ENCODE data around the gene DCLRE1B. TPM values are rescaled to one million over a fixed set of nuclear protein-coding genes. Genes with fewer than 3 reads are reported as not detected.

The DCLRE1B gene
- total RNA-seq, 2 donors from 2014 or later: 4.2 to 10.1 TPM

DNA sequence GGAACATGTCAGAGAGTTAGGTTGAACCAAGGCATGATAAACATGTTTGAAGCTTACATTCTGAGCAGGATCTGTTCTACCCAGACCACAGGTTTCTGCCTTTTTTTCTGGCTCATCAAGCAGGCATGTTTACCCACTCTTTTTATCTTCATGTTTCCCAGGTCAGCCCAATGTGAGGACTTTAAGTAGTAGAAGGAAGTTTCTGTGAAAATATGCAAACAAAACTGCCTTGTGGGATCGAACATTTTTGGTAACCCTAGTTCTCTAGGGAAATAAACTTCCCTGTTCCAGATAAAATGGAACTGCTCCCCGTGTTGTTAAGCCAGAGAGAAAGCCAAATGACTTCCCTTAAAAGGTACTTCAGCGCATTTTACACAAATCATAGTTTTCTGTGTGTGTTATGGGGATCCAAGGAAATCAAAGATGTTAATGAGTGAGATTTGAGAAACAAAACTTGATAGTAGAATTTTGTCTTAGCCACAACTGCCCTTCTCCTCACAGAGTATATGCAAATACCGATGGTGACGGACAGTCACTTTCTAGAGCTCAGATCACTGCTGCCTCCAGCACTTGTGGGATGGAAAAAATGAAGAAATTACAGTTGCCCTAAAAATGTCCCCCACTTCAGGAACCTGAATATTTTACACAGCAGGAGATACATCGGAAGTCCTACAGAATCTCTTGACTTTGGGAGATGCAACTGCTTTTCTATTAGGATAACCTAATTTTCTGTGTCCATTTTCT, 23.2 kb downstream of the DCLRE1B start:
- H3K36me3 ChIP-seq: no peaks in the 10 kb centered on the region
- 11% methylated on average over 6 of the region's 6 CpGs for WGBS
- no peaks in the 10 kb centered on the region for H3K4me1 ChIP-seq (replicated peaks)
- intact Hi-C loops (cut with DNase I): no loop called here
- H3K27ac ChIP-seq: peak overlapping the region; percentile 92 to 95
- no peaks in the 10 kb centered on the region for H3K27me3 ChIP-seq (replicated peaks; ENCODE audit: insufficient read depth)
- DNase-seq (ENCODE audit: low spot score): no peak
- no peaks in the 10 kb centered on the region for H3K9me3 ChIP-seq
- TF ChIP-seq, protein P1, sequence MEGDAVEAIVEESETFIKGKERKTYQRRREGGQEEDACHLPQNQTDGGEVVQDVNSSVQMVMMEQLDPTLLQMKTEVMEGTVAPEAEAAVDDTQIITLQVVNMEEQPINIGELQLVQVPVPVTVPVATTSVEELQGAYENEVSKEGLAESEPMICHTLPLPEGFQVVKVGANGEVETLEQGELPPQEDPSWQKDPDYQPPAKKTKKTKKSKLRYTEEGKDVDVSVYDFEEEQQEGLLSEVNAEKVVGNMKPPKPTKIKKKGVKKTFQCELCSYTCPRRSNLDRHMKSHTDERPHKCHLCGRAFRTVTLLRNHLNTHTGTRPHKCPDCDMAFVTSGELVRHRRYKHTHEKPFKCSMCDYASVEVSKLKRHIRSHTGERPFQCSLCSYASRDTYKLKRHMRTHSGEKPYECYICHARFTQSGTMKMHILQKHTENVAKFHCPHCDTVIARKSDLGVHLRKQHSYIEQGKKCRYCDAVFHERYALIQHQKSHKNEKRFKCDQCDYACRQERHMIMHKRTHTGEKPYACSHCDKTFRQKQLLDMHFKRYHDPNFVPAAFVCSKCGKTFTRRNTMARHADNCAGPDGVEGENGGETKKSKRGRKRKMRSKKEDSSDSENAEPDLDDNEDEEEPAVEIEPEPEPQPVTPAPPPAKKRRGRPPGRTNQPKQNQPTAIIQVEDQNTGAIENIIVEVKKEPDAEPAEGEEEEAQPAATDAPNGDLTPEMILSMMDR (IDR thresholded peaks at IDR 0.05): no peak
- TF ChIP-seq POLR2A (IDR thresholded peaks at IDR 0.05): no peak
- H3K4me3 ChIP-seq: peak overlapping the region; percentile 82 to 96

DNA sequence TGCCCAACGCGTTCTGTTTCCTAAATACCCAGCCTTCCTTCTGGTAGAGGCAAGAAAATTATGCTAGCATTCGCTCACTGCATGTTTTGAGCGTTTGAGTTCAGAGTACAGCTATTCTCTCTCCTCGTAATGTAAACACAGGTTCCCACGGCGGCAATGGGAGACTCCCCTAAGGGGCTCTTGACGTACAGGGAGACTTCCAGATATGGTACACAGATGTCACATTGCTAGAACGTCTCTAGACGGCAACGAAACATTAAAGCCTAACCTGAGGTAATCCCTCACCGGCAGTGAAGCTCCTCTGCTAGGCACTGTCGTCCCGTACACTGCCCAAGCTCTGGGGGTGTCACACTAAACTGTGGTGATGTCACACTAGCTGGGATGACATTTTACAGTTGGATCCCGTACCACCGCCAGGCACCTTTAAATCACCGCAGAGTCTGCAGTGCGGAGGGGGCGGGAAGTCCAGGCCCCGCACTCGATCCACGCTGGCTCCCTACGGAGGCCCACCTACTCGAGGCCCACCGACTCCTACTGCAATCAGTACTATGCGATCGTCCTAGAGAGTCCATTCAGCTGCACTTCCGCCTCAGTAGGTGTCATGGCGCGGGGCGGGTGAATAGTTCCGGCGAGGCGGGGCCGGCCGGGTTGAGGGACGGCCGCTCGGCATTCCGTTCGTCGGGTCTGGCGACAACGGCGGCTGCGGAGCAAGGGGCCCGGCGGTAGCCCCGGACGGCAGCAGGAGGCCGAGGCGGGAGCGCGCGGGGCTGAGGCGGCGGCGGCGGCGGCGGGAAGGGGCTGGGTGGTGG, 24.0 kb downstream of the DCLRE1B start, which contains the start of gene HIPK1:
Gene HIPK1 (plus strand): TSS at position 384 of the 809 bp plus-strand sequence.
- Histone ChIP-seq H3K36me3 (no peaks in the 10 kb centered on the region), H3K4me1 (replicated peaks) (no peaks in the 10 kb centered on the region), H3K9me3 (no peaks in the 10 kb centered on the region), H3K4me3 (peak within 1 kb of the TSS; percentile 82 to 96), H3K27ac (peak within 1 kb of the TSS; percentile 92 to 95), H3K27me3 (replicated peaks; ENCODE audit: insufficient read depth) (no peaks in the 10 kb centered on the region)
- DNase-seq (ENCODE audit: low spot score): peak; percentile 91
- WGBS: under 1% methylated on average over 48 of the region's 61 CpGs
- TF ChIP-seq POLR2A (IDR thresholded peaks at IDR 0.05): peak; percentile 61
- TF ChIP-seq POLR2AphosphoS5 (IDR thresholded peaks at IDR 0.05): peak; percentile 86
- TF ChIP-seq, protein P1 (IDR thresholded peaks at IDR 0.05): peak in 2 of 4 experiments; percentile 10 to 27
- intact Hi-C loops (cut with DNase I): loop anchor here (1.0 kb wide), 1 partner anchor 24 kb away; the partner anchor contains the start of gene DCLRE1B

DNA sequence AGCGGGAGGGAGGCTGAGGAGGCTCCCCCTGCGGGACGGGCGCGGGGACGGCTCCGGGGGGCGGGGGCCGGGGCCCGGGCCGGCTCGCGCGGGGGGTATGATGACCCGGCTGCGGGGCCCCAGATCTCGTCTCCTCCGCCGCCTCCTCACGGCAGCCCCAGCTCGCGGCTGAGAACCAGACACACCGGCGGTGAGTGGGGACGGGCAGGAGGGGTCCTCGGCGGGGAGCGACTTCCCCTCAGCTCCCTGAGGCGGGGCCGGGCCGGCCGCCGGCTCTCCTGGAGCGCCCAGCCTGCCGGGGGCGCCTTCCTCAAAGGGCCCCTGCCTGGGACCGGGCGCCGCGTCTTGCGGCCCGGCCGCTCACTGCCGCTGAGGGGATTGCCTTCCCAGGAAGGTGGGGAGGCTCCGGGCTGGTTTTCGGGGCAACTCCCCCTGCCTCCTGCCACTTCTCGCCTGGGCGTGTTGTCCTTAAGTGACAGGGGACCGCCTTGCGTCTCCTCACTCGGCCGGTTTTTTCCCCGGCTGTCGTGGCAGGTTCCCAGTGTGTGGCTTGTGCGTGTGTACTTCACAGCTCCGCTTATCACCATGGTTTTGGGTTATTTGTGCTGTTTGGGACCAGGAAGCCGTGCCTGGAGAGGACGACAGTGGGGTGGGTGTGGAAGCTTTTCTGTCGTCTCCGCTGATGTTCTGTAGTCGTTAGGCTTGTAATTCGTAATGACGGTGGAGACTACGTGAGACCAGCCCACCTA, 24.8 kb downstream of the DCLRE1B start:
- TF ChIP-seq POLR2AphosphoS5 (IDR thresholded peaks at IDR 0.05) (peak; percentile 31), POLR2A (IDR thresholded peaks at IDR 0.05) (peak; percentile 11)
- TF ChIP-seq, protein P1 (IDR thresholded peaks at IDR 0.05): peak in 1 of 4 experiments; percentile 16
- peak overlapping the region; percentile 92 to 95 for H3K27ac ChIP-seq
- under 1% methylated on average over 26 of the region's 64 CpGs for WGBS
- peak; percentile 33 for DNase-seq (ENCODE audit: low spot score)
- peak overlapping the region; percentile 82 to 96 for H3K4me3 ChIP-seq
- no peaks in the 10 kb centered on the region for H3K4me1 ChIP-seq (replicated peaks)
- no peaks in the 10 kb centered on the region for H3K36me3 ChIP-seq
- intact Hi-C loops (cut with DNase I): loop anchor here (1.0 kb wide), 1 partner anchor 25 kb away; the partner anchor contains the start of gene DCLRE1B
- no peaks in the 10 kb centered on the region for H3K9me3 ChIP-seq
- H3K27me3 ChIP-seq (replicated peaks; ENCODE audit: insufficient read depth): no peaks in the 10 kb centered on the region

DNA sequence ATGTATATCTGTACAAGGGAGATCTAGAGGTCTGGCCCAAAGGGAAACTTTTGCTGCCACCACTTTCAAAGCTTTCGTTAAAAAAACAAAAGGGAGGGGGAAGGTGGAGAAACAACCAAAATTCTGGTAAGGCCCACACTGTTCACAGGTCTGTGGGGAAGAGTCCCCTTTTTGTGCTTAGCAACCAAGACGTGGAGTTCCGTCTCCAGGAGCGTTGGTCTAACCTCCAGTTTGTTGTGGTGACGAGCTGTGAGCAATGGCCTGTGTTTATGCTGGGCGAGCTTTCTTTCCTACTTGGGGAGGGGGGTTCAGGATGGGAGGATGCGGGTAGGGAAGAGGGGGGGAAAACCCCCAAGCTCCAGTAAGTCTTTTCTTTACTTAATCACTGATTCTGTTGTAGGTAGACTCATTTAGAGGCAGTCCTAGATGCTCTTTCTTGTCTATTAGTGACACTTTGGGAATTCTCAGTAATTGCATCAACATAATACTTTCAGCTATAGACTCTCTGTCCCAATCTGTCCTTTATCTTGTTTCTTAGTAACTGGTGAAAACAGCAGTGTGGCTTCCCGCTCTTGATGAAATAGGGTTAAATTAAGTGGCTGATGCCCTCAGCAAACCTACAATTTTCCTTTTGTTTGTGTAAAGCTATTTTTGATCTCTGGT, 25.5 kb downstream of the DCLRE1B start:
- Histone ChIP-seq H3K4me3 (peak overlapping the region; percentile 82 to 96), H3K9me3 (no peaks in the 10 kb centered on the region), H3K27ac (peak overlapping the region; percentile 92 to 95), H3K36me3 (no peaks in the 10 kb centered on the region), H3K4me1 (replicated peaks) (no peaks in the 10 kb centered on the region), H3K27me3 (replicated peaks; ENCODE audit: insufficient read depth) (no peaks in the 10 kb centered on the region)
- intact Hi-C loops (cut with DNase I): no loop called here
- WGBS: 2% methylated on average over 8 of the region's 8 CpGs
- TF ChIP-seq, protein P1 (IDR thresholded peaks at IDR 0.05): no peak
- no peak for TF ChIP-seq POLR2AphosphoS5 (IDR thresholded peaks at IDR 0.05)
- no peak for DNase-seq (ENCODE audit: low spot score)
